HEK293 (cell line): ENCODE measurements around the gene TTC33.

Source experiments
- OSR2 ChIP-seq: fragments of 450-650 bp; formaldehyde crosslinking; IDR thresholded peaks from 2 replicates; pipeline ENCODE4 v1.5.1; 2016; ENCODE audit warnings: missing biosample characterization, missing genetic modification characterization
- TCF7L2 ChIP-seq: IDR thresholded peaks from 2 replicates; pipeline ENCODE4 v1.6.1; 2011; ENCODE audit warnings: low read depth, mild to moderate bottlenecking, inconsistent platforms, low read length, moderate library complexity, borderline replicate concordance
- TRIM28 ChIP-seq: IDR thresholded peaks from 2 replicates; pipeline ENCODE4 v1.6.1; 2011; ENCODE audit warnings: low read length, control low read depth, borderline replicate concordance
- ZNF132 ChIP-seq: fragments of 450-650 bp; formaldehyde crosslinking; IDR thresholded peaks from 2 replicates; pipeline ENCODE4 v1.5.1; 2017; ENCODE audit warnings: missing biosample characterization, missing genetic modification characterization, borderline replicate concordance
- ZNF140 ChIP-seq: fragments of 450-650 bp; formaldehyde crosslinking; IDR thresholded peaks from 2 replicates; pipeline ENCODE4 v1.5.1; 2016; ENCODE audit warnings: missing biosample characterization, missing genetic modification characterization
- ZNF274 ChIP-seq, 2 experiments: fragments of 200-500 bp in 1 of 2; fragments of 450-650 bp in 1 of 2; sonication (Bioruptor generic) in 1 of 2; formaldehyde crosslinking in 1 of 2; IDR thresholded peaks; 2 replicates each; pipeline versions ENCODE4 v1.5.1 to v1.6.1; 2014 to 2016; ENCODE audit warnings: borderline replicate concordance in 1 of 2, inconsistent platforms in 1 of 2, low read length in 1 of 2, missing biosample characterization in 1 of 2, missing genetic modification characterization in 1 of 2
- ZNF416 ChIP-seq: fragments of 450-650 bp; formaldehyde crosslinking; IDR thresholded peaks from 2 replicates; pipeline ENCODE4 v1.5.1; 2016; ENCODE audit warnings: missing biosample characterization, missing genetic modification characterization
- ZNF585B ChIP-seq: fragments of 450-650 bp; formaldehyde crosslinking; IDR thresholded peaks from 2 replicates; pipeline ENCODE4 v1.5.1; 2016; ENCODE audit warnings: missing biosample characterization, missing genetic modification characterization
- ZNF654 ChIP-seq: fragments of 450-650 bp; formaldehyde crosslinking; IDR thresholded peaks from 2 replicates; pipeline ENCODE4 v1.5.1; 2016; ENCODE audit warnings: low read depth, missing biosample characterization, missing genetic modification characterization
- ZNF660 ChIP-seq: fragments of 450-650 bp; IDR thresholded peaks from 2 replicates; pipeline ENCODE4 v1.5.1; 2018; ENCODE audit warnings: missing biosample characterization, mild to moderate bottlenecking, missing genetic modification characterization
- ZNF785 ChIP-seq: fragments of 450-650 bp; formaldehyde crosslinking; IDR thresholded peaks from 2 replicates; pipeline ENCODE4 v1.5.1; 2016; ENCODE audit warnings: missing biosample characterization, missing genetic modification characterization
- ZNF837 ChIP-seq: fragments of 450-650 bp; formaldehyde crosslinking; IDR thresholded peaks from 2 replicates; pipeline ENCODE4 v1.5.1; 2016; ENCODE audit warnings: missing biosample characterization, missing genetic modification characterization
- TF ChIP-seq, protein P1 (sequence below): fragments of 450-650 bp; formaldehyde crosslinking; IDR thresholded peaks from 2 replicates; pipeline ENCODE4; 2016; ENCODE audit warnings: missing biosample characterization, missing genetic modification characterization
- TF ChIP-seq, protein P2 (sequence below): fragments of 450-650 bp; formaldehyde crosslinking; conservative IDR thresholded peaks from 2 replicates; pipeline ENCODE4 v1.5.1; 2016; ENCODE audit warnings: low read depth, missing biosample characterization, missing genetic modification characterization
- TF ChIP-seq, protein P3 (sequence below): fragments of 450-650 bp; formaldehyde crosslinking; IDR thresholded peaks from 2 replicates; pipeline ENCODE4 v1.5.1; 2016; ENCODE audit warnings: missing biosample characterization, missing genetic modification characterization, borderline replicate concordance
- TF ChIP-seq, protein P4 (sequence below): fragments of 450-650 bp; formaldehyde crosslinking; IDR thresholded peaks from 2 replicates; pipeline ENCODE4 v1.5.1; 2016; ENCODE audit warnings: missing biosample characterization, missing genetic modification characterization
- TF ChIP-seq, protein P5 (sequence below): fragments of 450-650 bp; formaldehyde crosslinking; IDR thresholded peaks from 2 replicates; pipeline ENCODE4 v1.5.1; 2017; ENCODE audit warnings: missing biosample characterization, missing genetic modification characterization
- TF ChIP-seq, protein P6 (sequence below): fragments of 450-650 bp; formaldehyde crosslinking; IDR thresholded peaks from 2 replicates; pipeline ENCODE4 v1.5.1; 2016; ENCODE audit warnings: missing biosample characterization, missing genetic modification characterization, borderline replicate concordance
- TF ChIP-seq, protein P7 (sequence below): fragments of 450-650 bp; IDR thresholded peaks from 2 replicates; pipeline ENCODE4 v1.5.1; 2018; ENCODE audit warnings: missing biosample characterization, missing genetic modification characterization

The TTC33 gene

DNA sequence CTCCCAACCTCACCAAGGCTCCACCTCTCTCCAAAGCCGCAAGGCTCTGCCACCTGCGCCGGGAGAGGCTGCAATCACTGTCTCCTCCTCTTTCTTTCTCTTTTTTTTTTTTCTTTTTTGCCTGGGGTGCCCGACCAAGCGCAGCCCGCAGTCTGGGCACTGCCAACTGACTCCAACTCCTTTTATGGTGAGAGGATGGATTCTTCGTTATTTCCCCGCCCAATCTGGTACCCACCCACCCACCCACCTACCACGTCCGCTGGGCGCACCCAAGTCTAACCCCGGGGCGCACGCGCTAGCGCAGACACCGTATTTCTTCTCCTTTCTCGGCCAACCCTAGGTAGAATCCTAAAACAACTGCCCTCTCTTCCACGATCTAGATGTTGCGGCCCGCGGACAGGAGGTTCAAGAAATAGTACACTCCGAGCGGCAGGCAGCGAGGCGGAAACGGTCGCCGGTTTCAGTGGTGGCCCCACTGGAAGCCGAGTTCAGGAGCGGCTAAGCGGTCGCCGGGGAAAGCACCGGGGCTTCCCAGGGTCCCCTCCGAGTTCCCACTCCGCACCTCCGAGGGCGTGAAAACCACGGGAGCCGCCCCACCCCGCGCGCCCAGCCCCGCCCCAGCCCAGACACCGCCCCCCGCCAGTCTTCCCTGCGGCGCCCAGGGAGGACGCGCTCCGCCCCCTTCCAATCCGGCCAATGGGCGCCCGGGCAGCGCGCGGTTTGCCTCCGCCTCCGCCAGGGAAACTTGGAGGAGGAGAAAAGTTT, 76.4 kb downstream of the TTC33 start (continued):
- TF ChIP-seq, protein P1, sequence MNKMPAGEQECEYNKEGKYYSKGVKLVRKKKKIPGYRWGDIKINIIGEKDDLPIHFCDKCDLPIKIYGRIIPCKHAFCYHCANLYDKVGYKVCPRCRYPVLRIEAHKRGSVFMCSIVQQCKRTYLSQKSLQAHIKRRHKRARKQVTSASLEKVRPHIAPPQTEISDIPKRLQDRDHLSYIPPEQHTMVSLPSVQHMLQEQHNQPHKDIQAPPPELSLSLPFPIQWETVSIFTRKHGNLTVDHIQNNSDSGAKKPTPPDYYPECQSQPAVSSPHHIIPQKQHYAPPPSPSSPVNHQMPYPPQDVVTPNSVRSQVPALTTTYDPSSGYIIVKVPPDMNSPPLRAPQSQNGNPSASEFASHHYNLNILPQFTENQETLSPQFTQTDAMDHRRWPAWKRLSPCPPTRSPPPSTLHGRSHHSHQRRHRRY (tag by site-specific recombination) = no peak
- no peak for TF ChIP-seq ZNF416
- TF ChIP-seq ZNF837 (tag by site-specific recombination) = no peak
- TF ChIP-seq ZNF132 (tag by site-specific recombination) = no peak
- TF ChIP-seq, protein P2, sequence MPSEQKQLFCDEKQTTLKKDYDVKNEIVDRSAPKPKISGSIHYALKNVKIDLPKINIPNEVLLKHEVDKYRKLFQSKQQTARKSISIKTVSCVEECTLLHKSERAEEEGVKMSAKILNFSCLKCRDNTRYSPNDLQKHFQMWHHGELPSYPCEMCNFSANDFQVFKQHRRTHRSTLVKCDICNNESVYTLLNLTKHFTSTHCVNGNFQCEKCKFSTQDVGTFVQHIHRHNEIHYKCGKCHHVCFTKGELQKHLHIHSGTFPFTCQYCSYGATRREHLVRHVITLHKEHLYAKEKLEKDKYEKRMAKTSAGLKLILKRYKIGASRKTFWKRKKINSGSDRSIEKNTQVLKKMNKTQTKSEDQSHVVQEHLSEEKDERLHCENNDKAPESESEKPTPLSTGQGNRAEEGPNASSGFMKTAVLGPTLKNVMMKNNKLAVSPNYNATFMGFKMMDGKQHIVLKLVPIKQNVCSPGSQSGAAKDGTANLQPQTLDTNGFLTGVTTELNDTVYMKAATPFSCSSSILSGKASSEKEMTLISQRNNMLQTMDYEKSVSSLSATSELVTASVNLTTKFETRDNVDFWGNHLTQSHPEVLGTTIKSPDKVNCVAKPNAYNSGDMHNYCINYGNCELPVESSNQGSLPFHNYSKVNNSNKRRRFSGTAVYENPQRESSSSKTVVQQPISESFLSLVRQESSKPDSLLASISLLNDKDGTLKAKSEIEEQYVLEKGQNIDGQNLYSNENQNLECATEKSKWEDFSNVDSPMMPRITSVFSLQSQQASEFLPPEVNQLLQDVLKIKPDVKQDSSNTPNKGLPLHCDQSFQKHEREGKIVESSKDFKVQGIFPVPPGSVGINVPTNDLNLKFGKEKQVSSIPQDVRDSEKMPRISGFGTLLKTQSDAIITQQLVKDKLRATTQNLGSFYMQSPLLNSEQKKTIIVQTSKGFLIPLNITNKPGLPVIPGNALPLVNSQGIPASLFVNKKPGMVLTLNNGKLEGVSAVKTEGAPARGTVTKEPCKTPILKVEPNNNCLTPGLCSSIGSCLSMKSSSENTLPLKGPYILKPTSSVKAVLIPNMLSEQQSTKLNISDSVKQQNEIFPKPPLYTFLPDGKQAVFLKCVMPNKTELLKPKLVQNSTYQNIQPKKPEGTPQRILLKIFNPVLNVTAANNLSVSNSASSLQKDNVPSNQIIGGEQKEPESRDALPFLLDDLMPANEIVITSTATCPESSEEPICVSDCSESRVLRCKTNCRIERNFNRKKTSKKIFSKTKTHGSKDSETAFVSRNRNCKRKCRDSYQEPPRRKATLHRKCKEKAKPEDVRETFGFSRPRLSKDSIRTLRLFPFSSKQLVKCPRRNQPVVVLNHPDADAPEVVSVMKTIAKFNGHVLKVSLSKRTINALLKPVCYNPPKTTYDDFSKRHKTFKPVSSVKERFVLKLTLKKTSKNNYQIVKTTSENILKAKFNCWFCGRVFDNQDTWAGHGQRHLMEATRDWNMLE (tag by site-specific recombination) = no peak
- no peak for TF ChIP-seq ZNF660 (tag by site-specific recombination)
- TF ChIP-seq, protein P3, sequence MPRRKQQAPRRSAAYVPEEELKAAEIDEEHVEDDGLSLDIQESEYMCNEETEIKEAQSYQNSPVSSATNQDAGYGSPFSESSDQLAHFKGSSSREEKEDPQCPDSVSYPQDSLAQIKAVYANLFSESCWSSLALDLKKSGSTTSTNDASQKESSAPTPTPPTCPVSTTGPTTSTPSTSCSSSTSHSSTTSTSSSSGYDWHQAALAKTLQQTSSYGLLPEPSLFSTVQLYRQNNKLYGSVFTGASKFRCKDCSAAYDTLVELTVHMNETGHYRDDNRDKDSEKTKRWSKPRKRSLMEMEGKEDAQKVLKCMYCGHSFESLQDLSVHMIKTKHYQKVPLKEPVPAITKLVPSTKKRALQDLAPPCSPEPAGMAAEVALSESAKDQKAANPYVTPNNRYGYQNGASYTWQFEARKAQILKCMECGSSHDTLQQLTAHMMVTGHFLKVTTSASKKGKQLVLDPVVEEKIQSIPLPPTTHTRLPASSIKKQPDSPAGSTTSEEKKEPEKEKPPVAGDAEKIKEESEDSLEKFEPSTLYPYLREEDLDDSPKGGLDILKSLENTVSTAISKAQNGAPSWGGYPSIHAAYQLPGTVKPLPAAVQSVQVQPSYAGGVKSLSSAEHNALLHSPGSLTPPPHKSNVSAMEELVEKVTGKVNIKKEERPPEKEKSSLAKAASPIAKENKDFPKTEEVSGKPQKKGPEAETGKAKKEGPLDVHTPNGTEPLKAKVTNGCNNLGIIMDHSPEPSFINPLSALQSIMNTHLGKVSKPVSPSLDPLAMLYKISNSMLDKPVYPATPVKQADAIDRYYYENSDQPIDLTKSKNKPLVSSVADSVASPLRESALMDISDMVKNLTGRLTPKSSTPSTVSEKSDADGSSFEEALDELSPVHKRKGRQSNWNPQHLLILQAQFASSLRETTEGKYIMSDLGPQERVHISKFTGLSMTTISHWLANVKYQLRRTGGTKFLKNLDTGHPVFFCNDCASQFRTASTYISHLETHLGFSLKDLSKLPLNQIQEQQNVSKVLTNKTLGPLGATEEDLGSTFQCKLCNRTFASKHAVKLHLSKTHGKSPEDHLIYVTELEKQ (tag by site-specific recombination) = no peak
- TF ChIP-seq ZNF785 = no peak
- no peak for TF ChIP-seq ZNF654 (tag by site-specific recombination)
- no peak for TF ChIP-seq ZNF585B (tag by site-specific recombination)
- no peak for TF ChIP-seq TCF7L2
- TF ChIP-seq, protein P4, sequence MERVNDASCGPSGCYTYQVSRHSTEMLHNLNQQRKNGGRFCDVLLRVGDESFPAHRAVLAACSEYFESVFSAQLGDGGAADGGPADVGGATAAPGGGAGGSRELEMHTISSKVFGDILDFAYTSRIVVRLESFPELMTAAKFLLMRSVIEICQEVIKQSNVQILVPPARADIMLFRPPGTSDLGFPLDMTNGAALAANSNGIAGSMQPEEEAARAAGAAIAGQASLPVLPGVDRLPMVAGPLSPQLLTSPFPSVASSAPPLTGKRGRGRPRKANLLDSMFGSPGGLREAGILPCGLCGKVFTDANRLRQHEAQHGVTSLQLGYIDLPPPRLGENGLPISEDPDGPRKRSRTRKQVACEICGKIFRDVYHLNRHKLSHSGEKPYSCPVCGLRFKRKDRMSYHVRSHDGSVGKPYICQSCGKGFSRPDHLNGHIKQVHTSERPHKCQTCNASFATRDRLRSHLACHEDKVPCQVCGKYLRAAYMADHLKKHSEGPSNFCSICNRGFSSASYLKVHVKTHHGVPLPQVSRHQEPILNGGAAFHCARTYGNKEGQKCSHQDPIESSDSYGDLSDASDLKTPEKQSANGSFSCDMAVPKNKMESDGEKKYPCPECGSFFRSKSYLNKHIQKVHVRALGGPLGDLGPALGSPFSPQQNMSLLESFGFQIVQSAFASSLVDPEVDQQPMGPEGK (tag by site-specific recombination) = peak; percentile 53
- TF ChIP-seq ZNF274 (IDR thresholded peaks at IDR 0.05; ENCODE audit: low read length) = no peak
- no peak for TF ChIP-seq ZNF274 (tag by site-specific recombination; IDR thresholded peaks at IDR 0.05; ENCODE audit: borderline replicate concordance)
- TF ChIP-seq, protein P5, sequence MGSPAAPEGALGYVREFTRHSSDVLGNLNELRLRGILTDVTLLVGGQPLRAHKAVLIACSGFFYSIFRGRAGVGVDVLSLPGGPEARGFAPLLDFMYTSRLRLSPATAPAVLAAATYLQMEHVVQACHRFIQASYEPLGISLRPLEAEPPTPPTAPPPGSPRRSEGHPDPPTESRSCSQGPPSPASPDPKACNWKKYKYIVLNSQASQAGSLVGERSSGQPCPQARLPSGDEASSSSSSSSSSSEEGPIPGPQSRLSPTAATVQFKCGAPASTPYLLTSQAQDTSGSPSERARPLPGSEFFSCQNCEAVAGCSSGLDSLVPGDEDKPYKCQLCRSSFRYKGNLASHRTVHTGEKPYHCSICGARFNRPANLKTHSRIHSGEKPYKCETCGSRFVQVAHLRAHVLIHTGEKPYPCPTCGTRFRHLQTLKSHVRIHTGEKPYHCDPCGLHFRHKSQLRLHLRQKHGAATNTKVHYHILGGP (tag by site-specific recombination) = no peak
- TF ChIP-seq TRIM28 = no peak
- TF ChIP-seq OSR2 (tag by site-specific recombination) = no peak
- TF ChIP-seq, protein P6, sequence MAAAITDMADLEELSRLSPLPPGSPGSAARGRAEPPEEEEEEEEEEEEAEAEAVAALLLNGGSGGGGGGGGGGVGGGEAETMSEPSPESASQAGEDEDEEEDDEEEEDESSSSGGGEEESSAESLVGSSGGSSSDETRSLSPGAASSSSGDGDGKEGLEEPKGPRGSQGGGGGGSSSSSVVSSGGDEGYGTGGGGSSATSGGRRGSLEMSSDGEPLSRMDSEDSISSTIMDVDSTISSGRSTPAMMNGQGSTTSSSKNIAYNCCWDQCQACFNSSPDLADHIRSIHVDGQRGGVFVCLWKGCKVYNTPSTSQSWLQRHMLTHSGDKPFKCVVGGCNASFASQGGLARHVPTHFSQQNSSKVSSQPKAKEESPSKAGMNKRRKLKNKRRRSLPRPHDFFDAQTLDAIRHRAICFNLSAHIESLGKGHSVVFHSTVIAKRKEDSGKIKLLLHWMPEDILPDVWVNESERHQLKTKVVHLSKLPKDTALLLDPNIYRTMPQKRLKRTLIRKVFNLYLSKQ (tag by site-specific recombination) = no peak
- TF ChIP-seq, protein P7, sequence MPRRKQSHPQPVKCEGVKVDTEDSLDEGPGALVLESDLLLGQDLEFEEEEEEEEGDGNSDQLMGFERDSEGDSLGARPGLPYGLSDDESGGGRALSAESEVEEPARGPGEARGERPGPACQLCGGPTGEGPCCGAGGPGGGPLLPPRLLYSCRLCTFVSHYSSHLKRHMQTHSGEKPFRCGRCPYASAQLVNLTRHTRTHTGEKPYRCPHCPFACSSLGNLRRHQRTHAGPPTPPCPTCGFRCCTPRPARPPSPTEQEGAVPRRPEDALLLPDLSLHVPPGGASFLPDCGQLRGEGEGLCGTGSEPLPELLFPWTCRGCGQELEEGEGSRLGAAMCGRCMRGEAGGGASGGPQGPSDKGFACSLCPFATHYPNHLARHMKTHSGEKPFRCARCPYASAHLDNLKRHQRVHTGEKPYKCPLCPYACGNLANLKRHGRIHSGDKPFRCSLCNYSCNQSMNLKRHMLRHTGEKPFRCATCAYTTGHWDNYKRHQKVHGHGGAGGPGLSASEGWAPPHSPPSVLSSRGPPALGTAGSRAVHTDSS (tag by site-specific recombination) = no peak
- TF ChIP-seq ZNF140 (tag by site-specific recombination) = no peak
